ENCODE results near the gene SMARCA4. TPM values are rescaled to one million over a fixed set of nuclear protein-coding genes. Genes with fewer than 3 reads are reported as not detected.

Gene SMARCA4
- total RNA-seq, 1 experiment from 2014 or later: 261 TPM

GRCh38 chr19:11023016-11023415 is 62.2 kb downstream of the SMARCA4 start:
- H2BK120ac ChIP-seq (ENCODE audit: low read depth, low read length, poor library complexity, severe bottlenecking): no peak overlapping the region
- no peak overlapping the region for H4K8ac ChIP-seq (replicated peaks; ENCODE audit: insufficient read length, low read depth, low read length)
- Mint-ChIP-seq H3K4me1 (no peaks in the 10 kb centered on the region), H3K27ac (no peak overlapping the region), H3K36me3 (ENCODE audit: insufficient read depth in 1 of 3, low read depth in 3 of 3) (peaks cover 59 to 93% (median 92%) of the 10 kb centered on the region in 3 experiments), H3K9me3 (no peaks in the 10 kb centered on the region; a peak in 1 of 5 replicates), H3K4me3 (no peak overlapping the region), H3K27me3 (ENCODE audit: low read depth) (no peaks in the 10 kb centered on the region)
- no peak overlapping the region for H2BK12ac ChIP-seq (ENCODE audit: insufficient read length, low read depth, low read length)
- no peak overlapping the region for H3K18ac ChIP-seq (ENCODE audit: insufficient read length, low read depth, low read length)
- H4K5ac ChIP-seq (ENCODE audit: insufficient read length, low read depth, low read length): no peak overlapping the region
- H3K14ac ChIP-seq (ENCODE audit: insufficient read depth, low read length): no peak overlapping the region
- H3K9ac ChIP-seq (ENCODE audit: extremely low read depth, insufficient read length, low read length): no peak overlapping the region
- H2AK5ac ChIP-seq (ENCODE audit: insufficient read length, low read length): no peak overlapping the region
- no peak overlapping the region for H3T11ph ChIP-seq (ENCODE audit: low read length)
- no peaks in the 10 kb centered on the region for H3K79me1 ChIP-seq (ENCODE audit: insufficient read depth, low read depth, low read length, poor library complexity, severe bottlenecking)
- no peaks in the 10 kb centered on the region for H3K23me2 ChIP-seq (ENCODE audit: insufficient read length, low read depth, low read length, poor library complexity, severe bottlenecking)
- no peaks in the 10 kb centered on the region for H4K20me1 ChIP-seq (ENCODE audit: control insufficient read depth, insufficient read depth, insufficient read length)
- no peak overlapping the region for H2BK15ac ChIP-seq (ENCODE audit: low read depth, low read length)
- no peak overlapping the region for H2BK5ac ChIP-seq (ENCODE audit: insufficient read length, low read length)
- no peaks in the 10 kb centered on the region for H3K4me1 ChIP-seq (ENCODE audit: insufficient read depth, low read length)
- no peaks in the 10 kb centered on the region for H3K9me3 ChIP-seq (ENCODE audit: control insufficient read depth, low read depth, low read length)
- H3K27ac ChIP-seq (ENCODE audit: insufficient read length, low read depth, low read length): no peak overlapping the region
- no peak overlapping the region for H2AFZ ChIP-seq (ENCODE audit: low read length)
- TF ChIP-seq, protein P1, sequence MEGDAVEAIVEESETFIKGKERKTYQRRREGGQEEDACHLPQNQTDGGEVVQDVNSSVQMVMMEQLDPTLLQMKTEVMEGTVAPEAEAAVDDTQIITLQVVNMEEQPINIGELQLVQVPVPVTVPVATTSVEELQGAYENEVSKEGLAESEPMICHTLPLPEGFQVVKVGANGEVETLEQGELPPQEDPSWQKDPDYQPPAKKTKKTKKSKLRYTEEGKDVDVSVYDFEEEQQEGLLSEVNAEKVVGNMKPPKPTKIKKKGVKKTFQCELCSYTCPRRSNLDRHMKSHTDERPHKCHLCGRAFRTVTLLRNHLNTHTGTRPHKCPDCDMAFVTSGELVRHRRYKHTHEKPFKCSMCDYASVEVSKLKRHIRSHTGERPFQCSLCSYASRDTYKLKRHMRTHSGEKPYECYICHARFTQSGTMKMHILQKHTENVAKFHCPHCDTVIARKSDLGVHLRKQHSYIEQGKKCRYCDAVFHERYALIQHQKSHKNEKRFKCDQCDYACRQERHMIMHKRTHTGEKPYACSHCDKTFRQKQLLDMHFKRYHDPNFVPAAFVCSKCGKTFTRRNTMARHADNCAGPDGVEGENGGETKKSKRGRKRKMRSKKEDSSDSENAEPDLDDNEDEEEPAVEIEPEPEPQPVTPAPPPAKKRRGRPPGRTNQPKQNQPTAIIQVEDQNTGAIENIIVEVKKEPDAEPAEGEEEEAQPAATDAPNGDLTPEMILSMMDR (conservative IDR thresholded peaks at IDR 0.05): no peak
- H3K4ac ChIP-seq (ENCODE audit: low read depth, low read length): no peak overlapping the region
- no peak overlapping the region for H4K91ac ChIP-seq (ENCODE audit: insufficient read length, low read depth, low read length)
- H3K79me2 ChIP-seq (ENCODE audit: insufficient read depth, low read length): no peaks in the 10 kb centered on the region
- H3K4me2 ChIP-seq (ENCODE audit: insufficient read depth, insufficient read length, low read length): no peak overlapping the region
- no peak overlapping the region for H2BK20ac ChIP-seq (ENCODE audit: low read depth, low read length, poor library complexity, severe bottlenecking)
- no peaks in the 10 kb centered on the region for H3K27me3 ChIP-seq (ENCODE audit: insufficient read depth, low read length)
- no peak overlapping the region for H3K23ac ChIP-seq (ENCODE audit: insufficient read length, low read depth, low read length)
- no CpG with 5 or more reads among the region's 11 CpGs for WGBS (ENCODE audit: extremely low coverage, insufficient read length, low lambda C conversion rate)
- DNase-seq: no peak
- H3K56ac ChIP-seq (ENCODE audit: insufficient read length, low read depth, low read length): no peak overlapping the region
